MM.1S (cell line): ENCODE measurements around the gene LNX1.

ENCODE experiments used
- DNase-seq: peaks from one replicate; pipeline ENCODE4 v3.0.0-alpha.2; 2015
- H2AFZ ChIP-seq: fragments of 300-600 bp; sonication (generic); 2 replicates; pipeline ENCODE4 v1.6.0; 2016; ENCODE audit warnings: antibody characterized with exemption, low read length
- H3F3A ChIP-seq: fragments of 300-600 bp; sonication (generic); 2 replicates; pipeline ENCODE4 v1.6.1; 2016; ENCODE audit warnings: mild to moderate bottlenecking, antibody characterized with exemption, low read length, moderate library complexity, mixed read lengths; ENCODE audit not compliant: insufficient read depth
- H3K27ac ChIP-seq: fragments of 300-600 bp; sonication (generic); 2 replicates; pipeline ENCODE4 v1.5.1; 2016; ENCODE audit warnings: mild to moderate bottlenecking, low read length
- H3K27me3 ChIP-seq: fragments of 300-600 bp; sonication (generic); replicated peaks from 2 replicates; pipeline ENCODE4 v1.6.0; 2016; ENCODE audit warnings: low read length; ENCODE audit not compliant: insufficient read depth
- H3K36me3 ChIP-seq: fragments of 300-600 bp; sonication (generic); replicated peaks from 2 replicates; pipeline ENCODE4 v1.6.1; 2016; ENCODE audit warnings: mild to moderate bottlenecking, low read length, mixed read lengths; ENCODE audit not compliant: insufficient read depth
- H3K4me1 ChIP-seq: fragments of 300-600 bp; sonication (generic); 2 replicates; pipeline ENCODE4 v1.6.1; 2016; ENCODE audit warnings: low read length, mixed read lengths
- H3K4me2 ChIP-seq: fragments of 300-600 bp; sonication (generic); 2 replicates; pipeline ENCODE4 v1.6.0; 2016; ENCODE audit warnings: low read depth, low read length
- H3K4me3 ChIP-seq: fragments of 300-600 bp; sonication (generic); 2 replicates; pipeline ENCODE4 v1.5.1; 2016; ENCODE audit warnings: low read length, mixed read lengths
- H3K79me2 ChIP-seq: fragments of 300-600 bp; sonication (generic); 2 replicates; pipeline ENCODE4 v1.6.1; 2016; ENCODE audit warnings: mixed run types, low read length, mixed read lengths
- H3K9ac ChIP-seq: fragments of 300-600 bp; sonication (generic); 2 replicates; pipeline ENCODE4 v1.6.1; 2016; ENCODE audit warnings: low read length, mixed read lengths
- H3K9me2 ChIP-seq: fragments of 300-600 bp; sonication (generic); replicated peaks from 2 replicates; pipeline ENCODE4 v1.6.1; 2016; ENCODE audit warnings: mild to moderate bottlenecking, low read length, mixed read lengths; ENCODE audit not compliant: insufficient read depth
- H3K9me3 ChIP-seq: fragments of 300-600 bp; sonication (generic); replicated peaks from 2 replicates; pipeline ENCODE4 v1.6.1; 2016; ENCODE audit warnings: mild to moderate bottlenecking, low read length, mixed read lengths; ENCODE audit not compliant: insufficient read depth
- H4K20me1 ChIP-seq: fragments of 300-600 bp; sonication (generic); 2 replicates; pipeline ENCODE4 v1.6.1; 2016; ENCODE audit warnings: mild to moderate bottlenecking, low read length, moderate library complexity, mixed read lengths; ENCODE audit not compliant: insufficient read depth
- CTCF ChIP-seq: fragments of 300-600 bp; sonication (generic); IDR thresholded peaks from 2 replicates; pipeline ENCODE4 v1.5.1; 2016; ENCODE audit warnings: antibody characterized with exemption, low read length, mixed read lengths
- EZH2 ChIP-seq: fragments of 300-600 bp; sonication (generic); optimal IDR thresholded peaks from 2 replicates; pipeline ENCODE3; 2017; ENCODE audit warnings: low read depth, mild to moderate bottlenecking, antibody characterized with exemption, low read length, mixed read lengths
- EZH2phosphoT487 ChIP-seq: fragments of 300-600 bp; sonication (generic); IDR thresholded peaks from 2 replicates; pipeline ENCODE4 v1.6.1; 2018; ENCODE audit warnings: antibody characterized with exemption, low read length

Gene LNX1

GRCh38 chr4:53595204-53595603 lies 3.9 kb upstream of the LNX1 start:
- no peaks in the 10 kb centered on the region for H3K36me3 ChIP-seq
- H3K79me2 ChIP-seq = no peaks in the 10 kb centered on the region
- H3K4me3 ChIP-seq = no peak overlapping the region
- no peak overlapping the region for H2AFZ ChIP-seq
- DNase-seq = no peak
- no peak overlapping the region for H3K27ac ChIP-seq
- no peaks in the 10 kb centered on the region for H3K9me3 ChIP-seq
- peaks cover 9% of the 10 kb centered on the region for H3F3A ChIP-seq
- no peaks in the 10 kb centered on the region for H3K27me3 ChIP-seq
- no peaks in the 10 kb centered on the region for H3K9me2 ChIP-seq
- no peak overlapping the region for H3K9ac ChIP-seq
- H4K20me1 ChIP-seq = no peaks in the 10 kb centered on the region
- H3K4me1 ChIP-seq = peaks cover 11% of the 10 kb centered on the region
- H3K4me2 ChIP-seq = no peak overlapping the region
- no peak for TF ChIP-seq CTCF
- no peak for TF ChIP-seq EZH2phosphoT487
- TF ChIP-seq EZH2 = no peak

DNA sequence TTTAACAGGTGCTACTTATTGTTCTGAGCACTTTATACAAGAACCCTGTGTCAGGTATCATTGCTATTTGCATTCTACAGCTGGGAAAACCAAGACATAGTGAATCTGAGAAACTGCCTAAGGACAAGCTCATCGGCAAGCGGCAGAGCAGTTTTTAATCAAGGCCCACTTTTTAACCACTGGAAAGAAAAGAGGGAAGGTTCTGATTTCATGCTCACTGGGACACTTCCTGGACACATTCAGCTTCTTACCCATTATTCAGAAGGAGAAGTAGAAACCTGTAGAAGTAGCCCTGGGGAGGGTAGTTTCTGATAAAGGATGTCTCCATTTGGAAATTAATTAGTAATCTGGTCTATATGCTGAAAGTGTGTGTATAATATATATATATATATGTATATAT lies 2.5 kb upstream of the LNX1 start:
- H3K9me2 ChIP-seq = no peaks in the 10 kb centered on the region
- H4K20me1 ChIP-seq = no peaks in the 10 kb centered on the region
- no peak overlapping the region for H3K27ac ChIP-seq
- DNase-seq = no peak
- no peaks in the 10 kb centered on the region for H3K27me3 ChIP-seq
- H3F3A ChIP-seq = no peaks in the 10 kb centered on the region
- H3K4me1 ChIP-seq = peaks cover under 1% of the 10 kb centered on the region
- no peak overlapping the region for H3K4me3 ChIP-seq
- no peaks in the 10 kb centered on the region for H3K79me2 ChIP-seq
- no peak overlapping the region for H2AFZ ChIP-seq
- no peak overlapping the region for H3K4me2 ChIP-seq
- H3K9me3 ChIP-seq = no peaks in the 10 kb centered on the region
- H3K9ac ChIP-seq = no peak overlapping the region
- no peaks in the 10 kb centered on the region for H3K36me3 ChIP-seq
- no peak for TF ChIP-seq EZH2phosphoT487

GRCh38 chr4:53592686-53593501 lies 1.6 kb upstream of the LNX1 start:
- H3K4me3 ChIP-seq = no peak overlapping the region
- H3F3A ChIP-seq = no peaks in the 10 kb centered on the region
- H2AFZ ChIP-seq = no peak overlapping the region
- no peaks in the 10 kb centered on the region for H3K9me2 ChIP-seq
- H3K36me3 ChIP-seq = no peaks in the 10 kb centered on the region
- no peaks in the 10 kb centered on the region for H4K20me1 ChIP-seq
- no peaks in the 10 kb centered on the region for H3K79me2 ChIP-seq
- no peaks in the 10 kb centered on the region for H3K4me1 ChIP-seq
- no peak for DNase-seq
- no peak overlapping the region for H3K27ac ChIP-seq
- no peaks in the 10 kb centered on the region for H3K9me3 ChIP-seq
- no peak overlapping the region for H3K9ac ChIP-seq
- H3K27me3 ChIP-seq = no peaks in the 10 kb centered on the region
- H3K4me2 ChIP-seq = no peak overlapping the region
- TF ChIP-seq CTCF (no peak), EZH2 (no peak), EZH2phosphoT487 (no peak)

GRCh38 chr4:53592122-53592521 lies 836 bp upstream of the LNX1 start:
- TF ChIP-seq EZH2 (no peak), CTCF (no peak), EZH2phosphoT487 (no peak)
- Histone ChIP-seq H3K27ac (no peak overlapping the region), H3K79me2 (no peaks in the 10 kb centered on the region), H3K4me2 (no peak overlapping the region), H2AFZ (no peak overlapping the region), H3K36me3 (no peaks in the 10 kb centered on the region), H3K4me3 (no peak overlapping the region), H3K4me1 (no peaks in the 10 kb centered on the region), H3K9me3 (no peaks in the 10 kb centered on the region), H3K27me3 (no peaks in the 10 kb centered on the region), H3K9me2 (no peaks in the 10 kb centered on the region), H3F3A (no peaks in the 10 kb centered on the region), H4K20me1 (no peaks in the 10 kb centered on the region), H3K9ac (no peak overlapping the region)
- no peak for DNase-seq
